ENCODE results near the gene CLCC1. TPM values are rescaled to one million over a fixed set of nuclear protein-coding genes. Genes with fewer than 3 reads are reported as not detected.

The CLCC1 gene
- total and polyA plus RNA-seq, 12 donors = 13.9 to 51.8 (median 43.2) TPM

DNA sequence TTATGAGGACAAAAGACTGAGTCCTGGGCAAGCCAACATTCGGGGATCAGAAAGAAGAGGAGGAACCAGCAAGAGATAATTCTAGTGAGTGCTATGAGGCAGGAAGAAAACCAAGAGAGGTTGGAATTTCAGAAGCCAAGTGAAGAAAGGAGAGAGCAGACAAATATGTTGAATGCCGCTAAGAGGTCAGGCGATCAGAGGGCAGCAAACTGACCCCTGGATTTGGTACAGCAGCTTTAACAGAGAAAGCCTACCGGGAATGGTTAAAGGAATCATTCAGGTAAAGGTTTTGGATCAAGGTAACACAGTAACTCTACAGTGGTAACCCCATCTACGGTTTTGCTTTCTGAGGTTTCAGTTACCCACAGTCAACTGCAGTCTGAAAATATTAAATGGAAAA lies 5.4 kb downstream of the CLCC1 start:
- no peak overlapping the region for H3K4me3 ChIP-seq
- no peaks in the 10 kb centered on the region for H3K9me3 ChIP-seq (replicated peaks in 1 of 3)
- no peak for DNase-seq
- H3K4me1 ChIP-seq (replicated peaks in 1 of 2) = peaks cover 10 to 12% of the 10 kb centered on the region in 2 donors
- WGBS, 4 donors = 87 to 93% (median 90%) methylated on average over 5 of the region's 5 CpGs
- no peak for TF ChIP-seq POLR2A (IDR thresholded peaks at IDR 0.05)
- TF ChIP-seq, protein P1, sequence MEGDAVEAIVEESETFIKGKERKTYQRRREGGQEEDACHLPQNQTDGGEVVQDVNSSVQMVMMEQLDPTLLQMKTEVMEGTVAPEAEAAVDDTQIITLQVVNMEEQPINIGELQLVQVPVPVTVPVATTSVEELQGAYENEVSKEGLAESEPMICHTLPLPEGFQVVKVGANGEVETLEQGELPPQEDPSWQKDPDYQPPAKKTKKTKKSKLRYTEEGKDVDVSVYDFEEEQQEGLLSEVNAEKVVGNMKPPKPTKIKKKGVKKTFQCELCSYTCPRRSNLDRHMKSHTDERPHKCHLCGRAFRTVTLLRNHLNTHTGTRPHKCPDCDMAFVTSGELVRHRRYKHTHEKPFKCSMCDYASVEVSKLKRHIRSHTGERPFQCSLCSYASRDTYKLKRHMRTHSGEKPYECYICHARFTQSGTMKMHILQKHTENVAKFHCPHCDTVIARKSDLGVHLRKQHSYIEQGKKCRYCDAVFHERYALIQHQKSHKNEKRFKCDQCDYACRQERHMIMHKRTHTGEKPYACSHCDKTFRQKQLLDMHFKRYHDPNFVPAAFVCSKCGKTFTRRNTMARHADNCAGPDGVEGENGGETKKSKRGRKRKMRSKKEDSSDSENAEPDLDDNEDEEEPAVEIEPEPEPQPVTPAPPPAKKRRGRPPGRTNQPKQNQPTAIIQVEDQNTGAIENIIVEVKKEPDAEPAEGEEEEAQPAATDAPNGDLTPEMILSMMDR (IDR thresholded peaks at IDR 0.05) = no peak
- peaks cover 0 to 2% of the 10 kb centered on the region in 2 donors for H3K36me3 ChIP-seq (replicated peaks in 1 of 2)
- intact Hi-C loops (cut with DNase I) = no loop called here
- H3K27ac ChIP-seq = no peak overlapping the region
- no peaks in the 10 kb centered on the region for H3K27me3 ChIP-seq

DNA sequence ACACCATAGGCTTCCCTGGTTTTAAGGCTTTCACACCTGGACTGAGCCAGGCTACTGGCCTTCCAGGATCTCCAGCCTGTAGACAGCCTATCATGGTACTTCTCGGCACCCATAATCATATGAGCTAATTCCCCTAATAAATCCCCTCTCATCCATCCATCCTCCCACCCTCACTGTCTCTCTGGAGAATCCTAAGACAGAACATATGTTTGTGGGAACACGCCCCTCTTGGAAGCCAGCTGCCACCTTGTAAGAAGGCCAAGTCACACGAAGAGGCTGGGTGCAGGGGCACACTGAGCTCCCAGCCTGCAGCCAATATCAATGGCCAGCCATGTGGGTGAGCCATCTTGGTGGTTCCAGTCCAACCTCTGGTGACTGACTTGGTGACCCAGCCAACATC lies 7.4 kb downstream of the CLCC1 start:
- H3K4me1 ChIP-seq (replicated peaks in 1 of 2) = no peaks in the 10 kb centered on the region
- H3K36me3 ChIP-seq (replicated peaks in 1 of 2) = peaks cover 0 to 2% of the 10 kb centered on the region in 2 donors
- TF ChIP-seq, protein P1 (IDR thresholded peaks at IDR 0.05) = no peak
- TF ChIP-seq POLR2A (IDR thresholded peaks at IDR 0.05) = no peak
- H3K4me3 ChIP-seq = no peak overlapping the region
- DNase-seq = no peak
- intact Hi-C loops (cut with DNase I) = no loop called here
- H3K27me3 ChIP-seq = no peaks in the 10 kb centered on the region
- no peaks in the 10 kb centered on the region for H3K9me3 ChIP-seq (replicated peaks in 1 of 3)
- 84 to 96% (median 89%) methylated on average over 3 of the region's 3 CpGs for WGBS, 4 donors
- H3K27ac ChIP-seq = no peak overlapping the region

DNA sequence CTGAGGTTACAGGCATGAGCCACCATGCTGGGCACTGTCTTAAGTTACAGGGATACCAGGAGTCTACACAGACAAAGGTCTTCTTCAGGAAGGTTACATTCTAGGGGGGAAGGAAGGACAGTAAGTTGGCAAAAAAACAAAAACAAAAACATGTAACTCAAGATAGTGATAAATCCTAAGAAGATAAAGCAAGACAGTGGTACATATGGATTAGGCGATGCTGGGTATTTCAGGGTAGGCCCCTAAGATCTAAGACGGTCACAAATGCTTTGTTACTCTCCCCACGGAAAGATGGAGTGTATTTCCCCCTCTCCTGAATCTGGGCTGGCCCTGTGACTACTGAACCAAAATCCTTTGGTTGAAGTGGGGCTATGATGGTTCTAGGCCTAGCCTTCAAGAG lies 8.2 kb downstream of the CLCC1 start:
- no peaks in the 10 kb centered on the region for H3K4me1 ChIP-seq (replicated peaks in 1 of 2)
- H3K4me3 ChIP-seq = no peak overlapping the region
- H3K27ac ChIP-seq = no peak overlapping the region
- no peak for DNase-seq
- 91 to 98% (median 95%) methylated on average over 3 of the region's 3 CpGs for WGBS, 4 donors
- no peaks in the 10 kb centered on the region for H3K9me3 ChIP-seq (replicated peaks in 1 of 3)
- no peak for TF ChIP-seq POLR2A (IDR thresholded peaks at IDR 0.05)
- TF ChIP-seq, protein P1 (IDR thresholded peaks at IDR 0.05) = no peak
- peaks cover 0 to 2% of the 10 kb centered on the region in 2 donors for H3K36me3 ChIP-seq (replicated peaks in 1 of 2)
- intact Hi-C loops (cut with DNase I) = no loop called here
- no peaks in the 10 kb centered on the region for H3K27me3 ChIP-seq

DNA sequence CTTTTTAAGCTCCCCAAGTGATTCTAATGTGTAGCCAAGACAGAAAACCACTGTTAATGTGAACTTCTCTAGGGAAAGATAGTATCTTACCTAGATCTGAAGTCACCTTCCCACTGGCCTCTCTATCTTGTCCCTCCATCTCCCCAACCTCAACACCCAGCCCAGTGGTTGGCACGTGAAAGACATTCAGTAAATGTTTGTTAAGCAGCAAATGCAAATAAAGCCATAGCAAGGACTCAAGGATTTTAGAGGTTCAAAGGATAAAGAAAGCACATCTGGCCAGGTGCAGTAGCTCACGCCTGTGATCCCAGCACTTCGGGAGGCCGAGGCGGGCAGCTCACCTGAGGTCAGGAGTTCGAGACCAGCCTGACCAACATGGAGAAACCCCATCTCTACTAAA lies 9.8 kb downstream of the CLCC1 start:
- Histone ChIP-seq H3K36me3 (replicated peaks in 1 of 2) (no peaks in the 10 kb centered on the region), H3K4me1 (replicated peaks in 1 of 2) (peaks cover 2 to 4% of the 10 kb centered on the region in 2 donors), H3K27me3 (no peaks in the 10 kb centered on the region), H3K27ac (no peak overlapping the region), H3K9me3 (replicated peaks in 1 of 3) (no peaks in the 10 kb centered on the region), H3K4me3 (no peak overlapping the region)
- TF ChIP-seq POLR2A (IDR thresholded peaks at IDR 0.05) = no peak
- TF ChIP-seq, protein P1 (IDR thresholded peaks at IDR 0.05) = no peak
- intact Hi-C loops (cut with DNase I) = no loop called here
- DNase-seq = no peak
- WGBS, 4 donors = 86 to 98% (median 93%) methylated on average over 6 of the region's 6 CpGs

Data from adrenal gland (tissue), 12 donors.